ENCODE results near the gene SACM1L.

The SACM1L gene

GRCh38 chr3:45783667-45784066 lies 94.5 kb downstream of the SACM1L start:
- Histone ChIP-seq H3K4me1 (ENCODE audit: control insufficient read depth, low read depth, low read length) (no peaks in the 10 kb centered on the region), H3K36me3 (ENCODE audit: control insufficient read depth, insufficient read depth, low read length) (no peaks in the 10 kb centered on the region), H4K5ac (ENCODE audit: low read length) (no peak overlapping the region), H3K23ac (ENCODE audit: low read length) (no peak overlapping the region), H3K4ac (ENCODE audit: low read depth, low read length) (no peak overlapping the region), H2AK5ac (ENCODE audit: low read length) (no peak overlapping the region), H3K79me1 (ENCODE audit: low read length) (no peaks in the 10 kb centered on the region), H3K56ac (ENCODE audit: low read length) (no peak overlapping the region), H3K4me2 (ENCODE audit: low read length) (no peak overlapping the region), H3K79me2 (ENCODE audit: control insufficient read depth, insufficient read depth, low read length) (no peaks in the 10 kb centered on the region), H2BK15ac (replicated peaks; ENCODE audit: low read depth) (no peak overlapping the region), H3K4me3 (ENCODE audit: low read length) (no peak overlapping the region), H3K18ac (ENCODE audit: low read length) (no peak overlapping the region), H4K8ac (ENCODE audit: low read depth, low read length) (no peak overlapping the region), H2BK5ac (ENCODE audit: low read length) (no peak overlapping the region), H3K27me3 (ENCODE audit: insufficient read depth, low read length, poor library complexity) (no peaks in the 10 kb centered on the region), H2BK120ac (ENCODE audit: low read depth, low read length) (no peak overlapping the region), H3K9ac (ENCODE audit: low read length) (no peak overlapping the region), H3K27ac (ENCODE audit: low read depth, low read length) (no peak overlapping the region)
- peak; percentile 18 for DNase-seq
- WGBS (ENCODE audit: extremely low coverage, insufficient coverage, low lambda C conversion rate): no CpG with 5 or more reads among the region's 3 CpGs

GRCh38 chr3:45785605-45786150 lies 96.5 kb downstream of the SACM1L start:
- Histone ChIP-seq H2BK5ac (ENCODE audit: low read length) (no peak overlapping the region), H3K79me2 (ENCODE audit: control insufficient read depth, insufficient read depth, low read length) (no peaks in the 10 kb centered on the region), H3K4ac (ENCODE audit: low read depth, low read length) (no peak overlapping the region), H3K79me1 (ENCODE audit: low read length) (no peaks in the 10 kb centered on the region), H2BK120ac (ENCODE audit: low read depth, low read length) (no peak overlapping the region), H3K56ac (ENCODE audit: low read length) (no peak overlapping the region), H3K23ac (ENCODE audit: low read length) (no peak overlapping the region), H3K18ac (ENCODE audit: low read length) (no peak overlapping the region), H2BK15ac (replicated peaks; ENCODE audit: low read depth) (no peak overlapping the region), H3K36me3 (ENCODE audit: control insufficient read depth, insufficient read depth, low read length) (no peaks in the 10 kb centered on the region), H3K27ac (ENCODE audit: low read depth, low read length) (no peak overlapping the region), H3K4me1 (ENCODE audit: control insufficient read depth, low read depth, low read length) (no peaks in the 10 kb centered on the region), H3K9ac (ENCODE audit: low read length) (no peak overlapping the region), H3K4me2 (ENCODE audit: low read length) (no peak overlapping the region), H4K8ac (ENCODE audit: low read depth, low read length) (no peak overlapping the region), H3K27me3 (ENCODE audit: insufficient read depth, low read length, poor library complexity) (no peaks in the 10 kb centered on the region), H2AK5ac (ENCODE audit: low read length) (no peak overlapping the region), H3K4me3 (ENCODE audit: low read length) (no peak overlapping the region), H4K5ac (ENCODE audit: low read length) (no peak overlapping the region)
- no CpG with 5 or more reads among the region's 3 CpGs for WGBS (ENCODE audit: extremely low coverage, insufficient coverage, low lambda C conversion rate)
- no peak for DNase-seq

- no peak overlapping the region for H2BK120ac ChIP-seq (ENCODE audit: low read depth, low read length)
- no peak overlapping the region for H3K23ac ChIP-seq (ENCODE audit: low read length)
- no CpG with 5 or more reads among the region's 4 CpGs for WGBS (ENCODE audit: extremely low coverage, insufficient coverage, low lambda C conversion rate)
- H3K36me3 ChIP-seq (ENCODE audit: control insufficient read depth, insufficient read depth, low read length): no peaks in the 10 kb centered on the region
- H3K27ac ChIP-seq (ENCODE audit: low read depth, low read length): no peak overlapping the region
- no peak overlapping the region for H2BK15ac ChIP-seq (replicated peaks; ENCODE audit: low read depth)
- no peak overlapping the region for H3K4me3 ChIP-seq (ENCODE audit: low read length)
- H2AK5ac ChIP-seq (ENCODE audit: low read length): no peak overlapping the region
- H3K79me1 ChIP-seq (ENCODE audit: low read length): no peaks in the 10 kb centered on the region
- no peak overlapping the region for H3K18ac ChIP-seq (ENCODE audit: low read length)
- no peak for DNase-seq
- H3K4ac ChIP-seq (ENCODE audit: low read depth, low read length): no peak overlapping the region
- H3K27me3 ChIP-seq (ENCODE audit: insufficient read depth, low read length, poor library complexity): no peaks in the 10 kb centered on the region
- H3K4me2 ChIP-seq (ENCODE audit: low read length): no peak overlapping the region
- H3K79me2 ChIP-seq (ENCODE audit: control insufficient read depth, insufficient read depth, low read length): no peaks in the 10 kb centered on the region
- no peak overlapping the region for H2BK5ac ChIP-seq (ENCODE audit: low read length)
- no peak overlapping the region for H3K9ac ChIP-seq (ENCODE audit: low read length)
- no peak overlapping the region for H4K5ac ChIP-seq (ENCODE audit: low read length)
- H3K56ac ChIP-seq (ENCODE audit: low read length): no peak overlapping the region
- H4K8ac ChIP-seq (ENCODE audit: low read depth, low read length): no peak overlapping the region
- H3K4me1 ChIP-seq (ENCODE audit: control insufficient read depth, low read depth, low read length): no peaks in the 10 kb centered on the region
Observed at GRCh38 chr3:45786801-45787495, 97.8 kb downstream of the SACM1L start.

GRCh38 chr3:45787551-45787950 lies 98.4 kb downstream of the SACM1L start:
- no peaks in the 10 kb centered on the region for H3K79me1 ChIP-seq (ENCODE audit: low read length)
- no peak overlapping the region for H3K4me2 ChIP-seq (ENCODE audit: low read length)
- H4K5ac ChIP-seq (ENCODE audit: low read length): no peak overlapping the region
- no peak overlapping the region for H3K56ac ChIP-seq (ENCODE audit: low read length)
- no peaks in the 10 kb centered on the region for H3K79me2 ChIP-seq (ENCODE audit: control insufficient read depth, insufficient read depth, low read length)
- no peaks in the 10 kb centered on the region for H3K36me3 ChIP-seq (ENCODE audit: control insufficient read depth, insufficient read depth, low read length)
- H3K23ac ChIP-seq (ENCODE audit: low read length): no peak overlapping the region
- no peak overlapping the region for H3K4ac ChIP-seq (ENCODE audit: low read depth, low read length)
- no peak overlapping the region for H3K4me3 ChIP-seq (ENCODE audit: low read length)
- no peak overlapping the region for H2AK5ac ChIP-seq (ENCODE audit: low read length)
- no peak overlapping the region for H3K27ac ChIP-seq (ENCODE audit: low read depth, low read length)
- DNase-seq: no peak
- H2BK15ac ChIP-seq (replicated peaks; ENCODE audit: low read depth): no peak overlapping the region
- H3K9ac ChIP-seq (ENCODE audit: low read length): no peak overlapping the region
- H3K18ac ChIP-seq (ENCODE audit: low read length): no peak overlapping the region
- no peak overlapping the region for H2BK5ac ChIP-seq (ENCODE audit: low read length)
- no CpG with 5 or more reads among the region's 2 CpGs for WGBS (ENCODE audit: extremely low coverage, insufficient coverage, low lambda C conversion rate)
- H2BK120ac ChIP-seq (ENCODE audit: low read depth, low read length): no peak overlapping the region
- H3K4me1 ChIP-seq (ENCODE audit: control insufficient read depth, low read depth, low read length): no peaks in the 10 kb centered on the region
- H4K8ac ChIP-seq (ENCODE audit: low read depth, low read length): no peak overlapping the region
- H3K27me3 ChIP-seq (ENCODE audit: insufficient read depth, low read length, poor library complexity): no peaks in the 10 kb centered on the region

GRCh38 chr3:45789235-45789812 lies 100.1 kb downstream of the SACM1L start:
- no peak overlapping the region for H2BK15ac ChIP-seq (replicated peaks; ENCODE audit: low read depth)
- no peak overlapping the region for H3K4ac ChIP-seq (ENCODE audit: low read depth, low read length)
- H3K4me1 ChIP-seq (ENCODE audit: control insufficient read depth, low read depth, low read length): no peaks in the 10 kb centered on the region
- no peak overlapping the region for H2BK120ac ChIP-seq (ENCODE audit: low read depth, low read length)
- H3K79me2 ChIP-seq (ENCODE audit: control insufficient read depth, insufficient read depth, low read length): no peaks in the 10 kb centered on the region
- H4K8ac ChIP-seq (ENCODE audit: low read depth, low read length): no peak overlapping the region
- H2AK5ac ChIP-seq (ENCODE audit: low read length): no peak overlapping the region
- H4K5ac ChIP-seq (ENCODE audit: low read length): no peak overlapping the region
- no CpG with 5 or more reads among the region's 4 CpGs for WGBS (ENCODE audit: extremely low coverage, insufficient coverage, low lambda C conversion rate)
- no peak overlapping the region for H3K18ac ChIP-seq (ENCODE audit: low read length)
- no peak for DNase-seq
- H3K23ac ChIP-seq (ENCODE audit: low read length): no peak overlapping the region
- H3K27me3 ChIP-seq (ENCODE audit: insufficient read depth, low read length, poor library complexity): no peaks in the 10 kb centered on the region
- H3K4me3 ChIP-seq (ENCODE audit: low read length): no peak overlapping the region
- no peak overlapping the region for H3K9ac ChIP-seq (ENCODE audit: low read length)
- H3K79me1 ChIP-seq (ENCODE audit: low read length): no peaks in the 10 kb centered on the region
- no peak overlapping the region for H3K56ac ChIP-seq (ENCODE audit: low read length)
- H3K27ac ChIP-seq (ENCODE audit: low read depth, low read length): no peak overlapping the region
- no peaks in the 10 kb centered on the region for H3K36me3 ChIP-seq (ENCODE audit: control insufficient read depth, insufficient read depth, low read length)
- H3K4me2 ChIP-seq (ENCODE audit: low read length): no peak overlapping the region
- H2BK5ac ChIP-seq (ENCODE audit: low read length): no peak overlapping the region

Data from mesendoderm (in vitro differentiated cells).